Uterus (tissue), 2 donors: ENCODE results near the gene SUCLG2.

Experiments
- CTCF ChIP-seq, 4 experiments: fragments of 200-600 bp in 2 of 4; fragments of 450-650 bp in 2 of 4; sonication (generic) in 2 of 4; IDR thresholded peaks; one replicate each; pipeline ENCODE4 v1.5.1; 2016 to 2019; ENCODE audit warnings: antibody characterized with exemption in 4 of 4, mild to moderate bottlenecking in 2 of 4, moderate library complexity in 1 of 4
- POLR2A ChIP-seq, 2 donors: fragments of 450-650 bp; IDR thresholded peaks; one replicate each; pipeline ENCODE4 v1.6.1; 2016; ENCODE audit warnings: antibody characterized with exemption in 2 of 2, mild to moderate bottlenecking in 1 of 2, moderate library complexity in 1 of 2

GRCh38 chr3:67635806-67636205 is 18.6 kb downstream of the SUCLG2 start:
- TF ChIP-seq CTCF (IDR thresholded peaks at IDR 0.05) (no peak), POLR2A (IDR thresholded peaks at IDR 0.05) (no peak)
